Measurements from ENCODE around the gene CIZ1. TPM values are rescaled to one million over a fixed set of nuclear protein-coding genes. Genes with fewer than 3 reads are reported as not detected.

Gene CIZ1
- 111 TPM for total RNA-seq (2021; ENCODE audit: unreplicated experiment)
- 78.0 TPM for polyA plus RNA-seq (2012; ENCODE audit: insufficient read length)
- percentile 55 among the genes with signal in this experiment for Bru-seq, nascent RNA
- BruChase-seq, experiment 1, labeled RNA remaining after a 2-hour chase = percentile 61 among the genes with signal in this experiment
- percentile 68 among the genes with signal in this experiment for BruChase-seq, experiment 2, labeled RNA remaining after a 6-hour chase
- long read RNA-seq, transcript CIZ1-204 (17 exons, 2,984 nt) = major isoform, 34 of 138 reads
- long read RNA-seq, partial matches to known transcripts = 68 of 138 reads
- long read RNA-seq, other reads (novel, unspliced or antisense) = 35 of 138 reads

- ChIA-PET POLR2A (interaction anchor here (0.5 to 0.6 kb wide), 2 partner anchors 59 to 229 kb away, joined by 3 to 7 read pairs; partner anchors contain the start of gene CERCAM), CTCF (interaction anchor here (0.6 to 1.1 kb wide), 3 partner anchors 35 to 300 kb away, joined by 3 to 7 read pairs (median 3); no protein-coding TSS in a partner anchor)
- Histone ChIP-seq H3K27me3 (ENCODE audit: control insufficient read depth, insufficient read depth, low read length) (no peaks in the 10 kb centered on the region), H3K36me3 (ENCODE audit: control insufficient read depth, insufficient read depth, low read length) (no peaks in the 10 kb centered on the region; the same call in none of the 2 replicates), H3K9me3 (ENCODE audit: control insufficient read depth, insufficient read depth, low read depth, low read length) (no peaks in the 10 kb centered on the region), H3K4me1 (ENCODE audit: control insufficient read depth, insufficient read depth, low read length) (no peaks in the 10 kb centered on the region; the same call in 1 of the 2 replicates), H3K27ac (ENCODE audit: low read length) (peak within 1 kb of the TSS; percentile 82), H3K4me3 (ENCODE audit: low read depth in 2 of 2, low read length in 2 of 2) (peak within 1 kb of the TSS; percentile 67 to 68)
- peak; percentile 87 for ATAC-seq
- in situ Hi-C loops (cut with HindIII; ENCODE audit: low pct_unique_long_range_greater_than_20kb, low sequenced_read_pairs) (no loop called here), intact Hi-C loops (cut with micrococcal nuclease; ENCODE audit: unreplicated experiment) (no loop called here)
- no peak for DNase-seq (ENCODE audit: low read depth, low spot score)
- no TSS peak for BruUV-seq (replicated peaks)
- peak; percentile 28; the same call in 1 of the 2 replicates for TF ChIP-seq TCF7L2 (IDR thresholded peaks at IDR 0.05; ENCODE audit: low read depth, low read length)
- TF ChIP-seq, protein P1, sequence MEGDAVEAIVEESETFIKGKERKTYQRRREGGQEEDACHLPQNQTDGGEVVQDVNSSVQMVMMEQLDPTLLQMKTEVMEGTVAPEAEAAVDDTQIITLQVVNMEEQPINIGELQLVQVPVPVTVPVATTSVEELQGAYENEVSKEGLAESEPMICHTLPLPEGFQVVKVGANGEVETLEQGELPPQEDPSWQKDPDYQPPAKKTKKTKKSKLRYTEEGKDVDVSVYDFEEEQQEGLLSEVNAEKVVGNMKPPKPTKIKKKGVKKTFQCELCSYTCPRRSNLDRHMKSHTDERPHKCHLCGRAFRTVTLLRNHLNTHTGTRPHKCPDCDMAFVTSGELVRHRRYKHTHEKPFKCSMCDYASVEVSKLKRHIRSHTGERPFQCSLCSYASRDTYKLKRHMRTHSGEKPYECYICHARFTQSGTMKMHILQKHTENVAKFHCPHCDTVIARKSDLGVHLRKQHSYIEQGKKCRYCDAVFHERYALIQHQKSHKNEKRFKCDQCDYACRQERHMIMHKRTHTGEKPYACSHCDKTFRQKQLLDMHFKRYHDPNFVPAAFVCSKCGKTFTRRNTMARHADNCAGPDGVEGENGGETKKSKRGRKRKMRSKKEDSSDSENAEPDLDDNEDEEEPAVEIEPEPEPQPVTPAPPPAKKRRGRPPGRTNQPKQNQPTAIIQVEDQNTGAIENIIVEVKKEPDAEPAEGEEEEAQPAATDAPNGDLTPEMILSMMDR (IDR thresholded peaks at IDR 0.05) = peak; percentile 93
- TF ChIP-seq, protein P2, sequence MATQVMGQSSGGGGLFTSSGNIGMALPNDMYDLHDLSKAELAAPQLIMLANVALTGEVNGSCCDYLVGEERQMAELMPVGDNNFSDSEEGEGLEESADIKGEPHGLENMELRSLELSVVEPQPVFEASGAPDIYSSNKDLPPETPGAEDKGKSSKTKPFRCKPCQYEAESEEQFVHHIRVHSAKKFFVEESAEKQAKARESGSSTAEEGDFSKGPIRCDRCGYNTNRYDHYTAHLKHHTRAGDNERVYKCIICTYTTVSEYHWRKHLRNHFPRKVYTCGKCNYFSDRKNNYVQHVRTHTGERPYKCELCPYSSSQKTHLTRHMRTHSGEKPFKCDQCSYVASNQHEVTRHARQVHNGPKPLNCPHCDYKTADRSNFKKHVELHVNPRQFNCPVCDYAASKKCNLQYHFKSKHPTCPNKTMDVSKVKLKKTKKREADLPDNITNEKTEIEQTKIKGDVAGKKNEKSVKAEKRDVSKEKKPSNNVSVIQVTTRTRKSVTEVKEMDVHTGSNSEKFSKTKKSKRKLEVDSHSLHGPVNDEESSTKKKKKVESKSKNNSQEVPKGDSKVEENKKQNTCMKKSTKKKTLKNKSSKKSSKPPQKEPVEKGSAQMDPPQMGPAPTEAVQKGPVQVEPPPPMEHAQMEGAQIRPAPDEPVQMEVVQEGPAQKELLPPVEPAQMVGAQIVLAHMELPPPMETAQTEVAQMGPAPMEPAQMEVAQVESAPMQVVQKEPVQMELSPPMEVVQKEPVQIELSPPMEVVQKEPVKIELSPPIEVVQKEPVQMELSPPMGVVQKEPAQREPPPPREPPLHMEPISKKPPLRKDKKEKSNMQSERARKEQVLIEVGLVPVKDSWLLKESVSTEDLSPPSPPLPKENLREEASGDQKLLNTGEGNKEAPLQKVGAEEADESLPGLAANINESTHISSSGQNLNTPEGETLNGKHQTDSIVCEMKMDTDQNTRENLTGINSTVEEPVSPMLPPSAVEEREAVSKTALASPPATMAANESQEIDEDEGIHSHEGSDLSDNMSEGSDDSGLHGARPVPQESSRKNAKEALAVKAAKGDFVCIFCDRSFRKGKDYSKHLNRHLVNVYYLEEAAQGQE (IDR thresholded peaks at IDR 0.05; ENCODE audit: insufficient read depth in 1 of 2, low read depth in 2 of 2, low read length in 1 of 2) = no peak
These were observed at the start of gene CIZ1 for GRCh38 chr9:128191406-128192046. TSS of gene CIZ1 (minus strand) at chr9:128191572. CDS start at chr9:128190857, 715 bp downstream.

DNA sequence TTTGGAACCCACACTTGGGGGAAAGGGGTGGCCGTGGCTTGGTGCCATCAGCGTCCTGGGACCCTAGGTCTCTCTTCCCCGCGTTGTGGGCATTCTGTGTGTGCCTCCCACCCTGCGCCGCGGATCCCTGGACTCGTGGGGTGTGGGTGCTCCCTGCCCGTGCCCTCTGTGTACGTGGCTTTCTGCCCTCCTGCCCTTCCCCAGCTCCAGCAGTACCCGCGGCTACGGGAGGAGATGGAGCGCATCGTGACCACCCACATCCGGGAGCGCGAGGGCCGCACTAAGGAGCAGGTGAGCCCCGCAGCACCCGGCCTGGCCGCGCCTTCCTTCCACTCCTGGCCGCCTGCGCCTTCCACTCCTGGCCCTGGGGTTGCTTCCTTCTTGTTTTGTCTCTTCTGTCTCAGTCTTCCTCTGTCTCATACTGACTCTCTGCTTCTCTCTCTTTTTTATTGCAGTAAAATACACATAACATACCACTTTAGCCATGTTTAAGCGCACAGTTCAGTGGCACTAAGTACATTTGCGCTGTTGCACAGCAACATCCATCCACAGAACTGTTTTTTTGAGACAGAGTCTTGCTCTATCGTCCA is 42.5 kb upstream of the CIZ1 start:
- TF ChIP-seq SIN3A (IDR thresholded peaks at IDR 0.05; ENCODE audit: borderline replicate concordance, insufficient read depth, low read depth, low read length) = no peak
- TF ChIP-seq POLR2AphosphoS5 (IDR thresholded peaks at IDR 0.05; ENCODE audit: low read depth, low read length) = no peak
- TF ChIP-seq, protein P2 (IDR thresholded peaks at IDR 0.05; ENCODE audit: insufficient read depth in 1 of 2, low read depth in 2 of 2, low read length in 1 of 2) = no peak
- TF ChIP-seq, protein P1 (IDR thresholded peaks at IDR 0.05) = no peak
- TF ChIP-seq TCF7L2 (IDR thresholded peaks at IDR 0.05; ENCODE audit: low read depth, low read length) = no peak
- no TSS peak for BruUV-seq (replicated peaks)
- H3K9me3 ChIP-seq (ENCODE audit: control insufficient read depth, insufficient read depth, low read depth, low read length) = no peaks in the 10 kb centered on the region
- H3K4me3 ChIP-seq (ENCODE audit: low read depth in 2 of 2, low read length in 2 of 2) = no peak overlapping the region
- no peak for ATAC-seq
- H3K27ac ChIP-seq (ENCODE audit: low read length) = no peak overlapping the region
- in situ Hi-C loops (cut with HindIII; ENCODE audit: low pct_unique_long_range_greater_than_20kb, low sequenced_read_pairs) (no loop called here), intact Hi-C loops (cut with micrococcal nuclease; ENCODE audit: unreplicated experiment) (no loop called here)
- H3K4me1 ChIP-seq (ENCODE audit: control insufficient read depth, insufficient read depth, low read length) = no peaks in the 10 kb centered on the region
- no peaks in the 10 kb centered on the region for H3K36me3 ChIP-seq (ENCODE audit: control insufficient read depth, insufficient read depth, low read length)
- ChIA-PET POLR2A (no interaction called here), CTCF (no interaction called here)
- DNase-seq (ENCODE audit: low read depth, low spot score) = no peak
- no peaks in the 10 kb centered on the region for H3K27me3 ChIP-seq (ENCODE audit: control insufficient read depth, insufficient read depth, low read length)
